ENCODE data around the gene TUBE1.

DNA sequence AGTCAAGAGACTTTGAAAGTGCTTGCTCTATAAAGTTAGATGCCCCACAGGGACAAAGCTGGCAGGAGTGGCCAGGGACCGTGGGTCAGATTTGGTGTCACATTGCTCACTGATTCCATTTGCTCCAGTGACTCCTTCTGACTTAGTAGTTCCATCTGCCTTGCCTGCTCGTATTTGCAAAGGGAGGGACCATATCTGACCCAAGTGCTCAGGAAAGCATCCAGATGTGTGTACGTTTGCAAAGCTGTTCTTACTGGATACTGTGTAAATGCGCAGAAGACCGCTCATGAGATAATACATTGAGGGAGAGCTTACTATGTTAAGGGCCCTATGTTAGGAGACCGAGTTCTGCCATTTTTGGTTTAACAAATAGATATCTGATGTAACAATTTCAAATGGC is 54.6 kb downstream of the TUBE1 start:
- no peak for TF ChIP-seq POLR2A (IDR thresholded peaks at IDR 0.05)
- TF ChIP-seq CTCF (IDR thresholded peaks at IDR 0.05), result no peak
- no peak for TF ChIP-seq POLR2AphosphoS5 (IDR thresholded peaks at IDR 0.05)

Measured in breast epithelium (tissue), 3 donors.